Prostate gland (tissue), 2 donors: ENCODE data around the gene RSPRY1. TPM values are rescaled to one million over a fixed set of nuclear protein-coding genes. Genes with fewer than 3 reads are reported as not detected.
A peak's percentile ranks its signal among the peaks of the same experiment; 100 is the strongest.

Experiments used
- DNase-seq: peaks from one replicate; pipeline ENCODE4 v3.0.0-alpha.2; 2019; ENCODE audit warnings: low spot score
- H3K27ac ChIP-seq, 2 donors: fragments of 200-600 bp; sonication (generic); 2 replicates each; pipeline ENCODE4 v1.5.1; 2017 to 2019
- H3K27me3 ChIP-seq: fragments of 200-600 bp; sonication (generic); replicated peaks from 2 replicates; pipeline ENCODE4 v1.5.1; 2019; ENCODE audit not compliant: insufficient read depth
- H3K36me3 ChIP-seq, 2 donors: fragments of 200-600 bp; sonication (generic); 1 replicate in 1 of 2; 2 replicates in 1 of 2; pipeline versions ENCODE4 v1.5.1 to v1.8.1; 2017 to 2019
- H3K4me1 ChIP-seq: fragments of 200-600 bp; sonication (generic); replicated peaks from 2 replicates; pipeline ENCODE4 v1.5.1; 2019
- H3K4me3 ChIP-seq, 2 donors: fragments of 200-600 bp; sonication (generic); 2 replicates each; pipeline ENCODE4 v1.5.1; 2017 to 2019
- H3K9me3 ChIP-seq: fragments of 200-600 bp; sonication (generic); 2 replicates; pipeline ENCODE4 v1.5.1; 2017
- CTCF ChIP-seq, 4 experiments: fragments of 200-600 bp in 2 of 4; fragments of 450-650 bp in 2 of 4; sonication (generic) in 2 of 4; IDR thresholded peaks; 1 replicate in 3 of 4; 2 replicates in 1 of 4; pipeline ENCODE4 v1.5.1; 2016 to 2019; ENCODE audit warnings: antibody characterized with exemption in 4 of 4, mild to moderate bottlenecking in 2 of 4, moderate library complexity in 2 of 4
- POLR2A ChIP-seq: fragments of 450-650 bp; IDR thresholded peaks from one replicate; pipeline ENCODE4 v1.6.1; 2016; ENCODE audit warnings: antibody characterized with exemption, mild to moderate bottlenecking
- POLR2AphosphoS5 ChIP-seq: sonication (generic); formaldehyde crosslinking; IDR thresholded peaks from one replicate; pipeline ENCODE4 v1.6.1; 2017; ENCODE audit warnings: antibody characterized with exemption
- WGBS: methylation state at CpG from one replicate; pipeline ENCODE4 v1.1.5; 2018; 5-methylcytosine and 5-hydroxymethylcytosine counted together
- intact Hi-C: fragments of 100-400 bp; cut with DNase I; formaldehyde crosslinking; loops from one replicate; pipeline ENCODE4 v1.14.2; 2022
- total RNA-seq, 2 donors: library from RNA; depleted of rRNA; stranded (reverse); fragments of >200 nt; gene quantifications; one replicate each; pipeline ENCODE4 v1.1.0, GENCODE V29; 2016

Gene RSPRY1
- total RNA-seq, 2 donors from 2014 or later = 35.8 to 45.3 TPM

DNA sequence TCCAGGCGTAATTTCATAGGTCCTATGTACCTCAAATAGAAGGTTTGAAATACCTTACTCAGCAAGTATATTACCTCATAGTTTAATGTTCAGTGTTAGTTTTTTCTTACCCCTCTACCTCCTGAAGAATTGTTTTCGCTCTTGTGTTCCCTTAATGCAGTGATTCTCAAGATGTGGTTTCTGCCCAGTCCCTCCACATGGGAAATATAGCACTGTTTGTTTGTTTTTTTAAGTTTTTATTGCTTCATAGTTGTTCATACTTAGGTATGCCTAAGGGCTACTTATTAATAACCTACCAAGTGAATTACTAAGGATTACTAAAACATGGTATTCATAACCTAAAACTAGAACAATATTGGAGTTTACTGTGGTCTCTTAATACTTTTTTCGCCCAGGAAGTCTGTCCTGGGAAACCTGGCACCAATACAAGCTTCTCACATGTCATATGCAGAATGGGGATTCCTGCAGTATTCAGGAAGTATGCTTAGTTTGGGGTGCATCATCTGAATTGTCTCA is 5.0 kb downstream of the RSPRY1 start:
- WGBS = 56% methylated on average over 3 of the region's 3 CpGs
- Histone ChIP-seq H3K9me3 (no peaks in the 10 kb centered on the region), H3K4me1 (peaks cover 16% of the 10 kb centered on the region), H3K27me3 (no peaks in the 10 kb centered on the region), H3K27ac (no peak overlapping the region), H3K36me3 (no peaks in the 10 kb centered on the region), H3K4me3 (no peak overlapping the region)
- DNase-seq = no peak
- TF ChIP-seq POLR2A = no peak
- TF ChIP-seq POLR2AphosphoS5 = no peak
- intact Hi-C loops = no loop called here

GRCh38 chr16:57192146-57192545 is 6.0 kb downstream of the RSPRY1 start:
- H3K4me3 ChIP-seq = no peak overlapping the region
- H3K36me3 ChIP-seq = no peaks in the 10 kb centered on the region
- H3K9me3 ChIP-seq = no peaks in the 10 kb centered on the region
- no peak for DNase-seq
- WGBS = 89% methylated on average over 3 of the region's 3 CpGs
- H3K27me3 ChIP-seq = no peaks in the 10 kb centered on the region
- intact Hi-C loops = no loop called here
- TF ChIP-seq POLR2A (no peak), CTCF (IDR thresholded peaks at IDR 0.05) (no peak), POLR2AphosphoS5 (no peak)
- H3K4me1 ChIP-seq = peaks cover 16% of the 10 kb centered on the region
- H3K27ac ChIP-seq = no peak overlapping the region

GRCh38 chr16:57192720-57193486 is 6.8 kb downstream of the RSPRY1 start:
- Histone ChIP-seq H3K4me1 (peaks cover 16% of the 10 kb centered on the region), H3K27ac (no peak overlapping the region), H3K27me3 (no peaks in the 10 kb centered on the region), H3K4me3 (no peak overlapping the region), H3K9me3 (no peaks in the 10 kb centered on the region), H3K36me3 (no peaks in the 10 kb centered on the region)
- no peak for TF ChIP-seq POLR2AphosphoS5
- no peak for TF ChIP-seq POLR2A
- TF ChIP-seq CTCF (IDR thresholded peaks at IDR 0.05) = no peak
- no peak for DNase-seq
- WGBS = 77% methylated on average over 7 of the region's 7 CpGs
- intact Hi-C loops = no loop called here

DNA sequence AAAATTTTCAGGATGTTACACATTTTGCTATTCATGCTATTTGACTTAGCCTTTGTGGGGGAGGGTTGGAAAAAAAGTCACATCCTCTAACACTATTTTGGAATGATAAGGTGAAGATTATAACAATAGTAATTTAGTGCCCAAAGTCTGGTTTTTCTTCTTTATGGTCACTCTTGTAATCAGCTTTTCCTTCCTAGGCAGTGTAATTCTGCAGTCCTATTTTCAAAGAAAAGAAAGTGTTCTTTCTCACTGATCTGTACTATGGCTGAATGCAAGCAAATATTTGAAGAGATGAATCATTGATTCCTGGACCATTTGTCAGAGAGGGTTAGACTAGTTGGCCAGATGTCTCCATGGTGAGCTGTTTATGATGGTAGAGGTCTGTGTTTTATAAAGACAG is 8.4 kb downstream of the RSPRY1 start:
- H3K36me3 ChIP-seq = no peaks in the 10 kb centered on the region
- TF ChIP-seq CTCF (IDR thresholded peaks at IDR 0.05) (no peak), POLR2AphosphoS5 (peak; percentile 69)
- intact Hi-C loops = no loop called here
- no peak overlapping the region for H3K4me3 ChIP-seq
- peak overlapping the region in 1 of 2 donors; percentile 18 for H3K27ac ChIP-seq
- DNase-seq = peak; percentile 16
- H3K4me1 ChIP-seq = peaks cover 16% of the 10 kb centered on the region
- H3K27me3 ChIP-seq = no peaks in the 10 kb centered on the region
- H3K9me3 ChIP-seq = no peaks in the 10 kb centered on the region

DNA sequence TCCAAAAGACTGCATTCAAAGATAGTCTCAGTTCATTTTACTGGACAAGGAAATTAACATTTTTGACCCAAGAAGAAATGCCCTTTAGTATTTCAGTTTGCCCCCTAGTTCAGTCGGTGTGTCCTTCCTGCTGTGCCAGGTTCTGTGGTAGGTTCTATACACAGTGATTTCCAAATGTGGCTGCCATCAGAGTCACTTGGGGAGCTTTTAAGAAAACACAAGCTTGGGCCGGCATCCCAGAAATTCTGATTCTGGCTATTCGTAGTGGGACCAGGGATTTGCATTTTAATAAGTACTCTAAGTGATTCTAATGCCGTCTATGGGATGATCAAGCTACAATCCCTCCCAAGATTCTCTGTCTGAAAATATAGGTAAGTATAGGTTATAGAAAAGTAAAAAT is 10.2 kb downstream of the RSPRY1 start:
- Histone ChIP-seq H3K4me3 (no peak overlapping the region), H3K27me3 (no peaks in the 10 kb centered on the region), H3K9me3 (no peaks in the 10 kb centered on the region), H3K27ac (no peak overlapping the region), H3K4me1 (peaks cover 6% of the 10 kb centered on the region), H3K36me3 (no peaks in the 10 kb centered on the region)
- DNase-seq = no peak
- intact Hi-C loops = no loop called here
- TF ChIP-seq POLR2A (no peak), CTCF (IDR thresholded peaks at IDR 0.05) (no peak), POLR2AphosphoS5 (no peak)
- 61% methylated on average over 4 of the region's 4 CpGs for WGBS
